ENCODE measurements around the gene TTC36.
A peak's percentile ranks its signal among the peaks of the same experiment; 100 is the strongest.

The TTC36 gene

DNA sequence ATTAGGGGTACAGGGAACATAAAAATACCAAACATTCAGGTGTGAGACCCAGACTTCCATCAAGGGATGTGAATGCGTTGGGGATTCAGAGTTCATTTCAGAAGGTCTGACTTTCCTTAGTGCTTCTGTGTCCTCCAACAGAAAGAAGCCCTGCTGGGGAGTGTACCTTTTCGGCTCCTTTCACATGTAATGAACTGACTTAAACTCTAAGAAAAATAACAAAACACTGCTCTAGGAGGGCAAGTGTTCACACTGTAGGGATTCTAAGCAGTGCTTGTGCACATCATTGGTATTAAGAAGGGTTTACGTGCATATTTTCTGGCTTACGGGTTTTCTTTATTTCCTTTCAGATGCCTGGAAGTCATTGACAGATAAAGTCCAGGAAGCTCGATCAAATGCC, 15.7 kb upstream of the TTC36 start:
- TF ChIP-seq, protein P1, sequence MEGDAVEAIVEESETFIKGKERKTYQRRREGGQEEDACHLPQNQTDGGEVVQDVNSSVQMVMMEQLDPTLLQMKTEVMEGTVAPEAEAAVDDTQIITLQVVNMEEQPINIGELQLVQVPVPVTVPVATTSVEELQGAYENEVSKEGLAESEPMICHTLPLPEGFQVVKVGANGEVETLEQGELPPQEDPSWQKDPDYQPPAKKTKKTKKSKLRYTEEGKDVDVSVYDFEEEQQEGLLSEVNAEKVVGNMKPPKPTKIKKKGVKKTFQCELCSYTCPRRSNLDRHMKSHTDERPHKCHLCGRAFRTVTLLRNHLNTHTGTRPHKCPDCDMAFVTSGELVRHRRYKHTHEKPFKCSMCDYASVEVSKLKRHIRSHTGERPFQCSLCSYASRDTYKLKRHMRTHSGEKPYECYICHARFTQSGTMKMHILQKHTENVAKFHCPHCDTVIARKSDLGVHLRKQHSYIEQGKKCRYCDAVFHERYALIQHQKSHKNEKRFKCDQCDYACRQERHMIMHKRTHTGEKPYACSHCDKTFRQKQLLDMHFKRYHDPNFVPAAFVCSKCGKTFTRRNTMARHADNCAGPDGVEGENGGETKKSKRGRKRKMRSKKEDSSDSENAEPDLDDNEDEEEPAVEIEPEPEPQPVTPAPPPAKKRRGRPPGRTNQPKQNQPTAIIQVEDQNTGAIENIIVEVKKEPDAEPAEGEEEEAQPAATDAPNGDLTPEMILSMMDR (IDR thresholded peaks at IDR 0.05) = no peak
- TF ChIP-seq ZFX (IDR thresholded peaks at IDR 0.05; ENCODE audit: borderline replicate concordance) = no peak
- no peak overlapping the region for H3K27ac ChIP-seq

DNA sequence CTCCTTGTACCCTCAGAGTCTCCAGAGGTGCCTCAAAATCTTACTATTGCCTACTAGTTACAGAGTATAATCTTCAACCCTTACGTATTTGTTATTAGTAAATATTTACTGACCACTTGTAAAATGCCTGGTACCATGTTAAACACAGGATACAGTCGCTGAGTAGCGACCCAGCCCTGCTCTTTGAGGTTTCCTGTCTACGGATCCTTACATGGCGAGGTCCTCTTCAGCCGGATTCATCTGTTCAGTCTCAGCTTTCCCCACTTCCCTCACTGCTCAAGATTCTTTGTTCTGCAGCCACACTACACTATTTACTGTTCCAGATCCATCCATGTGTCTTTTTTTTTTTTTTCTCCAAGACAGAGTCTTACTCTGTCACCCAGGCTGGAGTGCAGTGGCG, 13.2 kb upstream of the TTC36 start:
- H3K27ac ChIP-seq = no peak overlapping the region
- TF ChIP-seq ZFX (IDR thresholded peaks at IDR 0.05; ENCODE audit: borderline replicate concordance) = no peak
- TF ChIP-seq, protein P1 (IDR thresholded peaks at IDR 0.05) = no peak

DNA sequence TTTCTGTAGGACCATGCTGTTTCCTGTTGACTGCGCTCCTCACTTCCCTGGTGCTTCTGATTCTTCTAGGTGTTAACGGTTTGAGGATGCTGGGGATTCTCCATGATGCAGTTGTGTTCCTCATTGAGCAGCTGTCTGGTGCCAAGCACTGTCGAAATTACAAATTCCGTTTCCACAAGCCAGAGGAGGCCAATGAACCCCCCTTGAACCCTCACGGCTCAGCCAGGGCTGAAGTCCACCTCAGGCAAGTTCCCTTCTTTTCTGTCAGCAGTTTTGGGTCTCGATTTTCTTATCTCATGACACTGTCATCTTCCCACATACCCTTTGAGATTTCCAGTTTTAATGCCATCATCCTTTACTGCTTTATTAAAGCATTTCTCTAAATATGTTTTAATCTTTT, 7.7 kb upstream of the TTC36 start:
- H3K27ac ChIP-seq = no peak overlapping the region
- TF ChIP-seq, protein P1 (IDR thresholded peaks at IDR 0.05) = no peak
- no peak for TF ChIP-seq ZFX (IDR thresholded peaks at IDR 0.05; ENCODE audit: borderline replicate concordance)

DNA sequence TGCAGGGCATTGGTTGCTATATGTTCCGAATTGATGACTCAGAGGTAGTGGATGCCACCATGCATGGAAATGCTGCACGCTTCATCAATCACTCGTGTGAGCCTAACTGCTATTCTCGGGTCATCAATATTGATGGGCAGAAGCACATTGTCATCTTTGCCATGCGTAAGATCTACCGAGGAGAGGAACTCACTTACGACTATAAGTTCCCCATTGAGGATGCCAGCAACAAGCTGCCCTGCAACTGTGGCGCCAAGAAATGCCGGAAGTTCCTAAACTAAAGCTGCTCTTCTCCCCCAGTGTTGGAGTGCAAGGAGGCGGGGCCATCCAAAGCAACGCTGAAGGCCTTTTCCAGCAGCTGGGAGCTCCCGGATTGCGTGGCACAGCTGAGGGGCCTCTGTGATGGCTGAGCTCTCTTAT, 5.4 kb upstream of the TTC36 start:
- no peak for TF ChIP-seq ZFX (IDR thresholded peaks at IDR 0.05; ENCODE audit: borderline replicate concordance)
- TF ChIP-seq, protein P1 (IDR thresholded peaks at IDR 0.05) = no peak
- H3K27ac ChIP-seq = no peak overlapping the region

DNA sequence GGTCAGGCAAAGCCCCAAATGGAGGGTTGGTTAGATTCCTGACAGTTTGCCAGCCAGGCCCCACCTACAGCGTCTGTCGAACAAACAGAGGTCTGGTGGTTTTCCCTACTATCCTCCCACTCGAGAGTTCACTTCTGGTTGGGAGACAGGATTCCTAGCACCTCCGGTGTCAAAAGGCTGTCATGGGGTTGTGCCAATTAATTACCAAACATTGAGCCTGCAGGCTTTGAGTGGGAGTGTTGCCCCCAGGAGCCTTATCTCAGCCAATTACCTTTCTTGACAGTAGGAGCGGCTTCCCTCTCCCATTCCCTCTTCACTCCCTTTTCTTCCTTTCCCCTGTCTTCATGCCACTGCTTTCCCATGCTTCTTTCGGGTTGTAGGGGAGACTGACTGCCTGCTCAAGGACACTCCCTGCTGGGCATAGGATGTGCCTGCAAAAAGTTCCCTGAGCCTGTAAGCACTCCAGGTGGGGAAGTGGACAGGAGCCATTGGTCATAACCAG, 4.7 kb upstream of the TTC36 start:
- TF ChIP-seq, protein P1 (IDR thresholded peaks at IDR 0.05) = peak; percentile 64
- no peak for TF ChIP-seq ZFX (IDR thresholded peaks at IDR 0.05; ENCODE audit: borderline replicate concordance)
- H3K27ac ChIP-seq = no peak overlapping the region

DNA sequence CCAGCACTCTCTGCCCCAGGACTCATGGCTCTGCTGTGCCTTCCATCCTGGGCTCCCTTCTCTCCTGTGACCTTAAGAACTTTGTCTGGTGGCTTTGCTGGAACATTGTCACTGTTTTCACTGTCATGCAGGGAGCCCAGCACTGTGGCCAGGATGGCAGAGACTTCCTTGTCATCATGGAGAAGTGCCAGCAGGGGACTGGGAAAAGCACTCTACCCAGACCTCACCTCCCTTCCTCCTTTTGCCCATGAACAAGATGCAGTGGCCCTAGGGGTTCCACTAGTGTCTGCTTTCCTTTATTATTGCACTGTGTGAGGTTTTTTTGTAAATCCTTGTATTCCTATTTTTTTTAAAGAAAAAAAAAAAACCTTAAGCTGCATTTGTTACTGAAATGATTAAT, 2.9 kb upstream of the TTC36 start:
- TF ChIP-seq, protein P1 (IDR thresholded peaks at IDR 0.05) = no peak
- no peak for TF ChIP-seq ZFX (IDR thresholded peaks at IDR 0.05; ENCODE audit: borderline replicate concordance)
- H3K27ac ChIP-seq = no peak overlapping the region

DNA sequence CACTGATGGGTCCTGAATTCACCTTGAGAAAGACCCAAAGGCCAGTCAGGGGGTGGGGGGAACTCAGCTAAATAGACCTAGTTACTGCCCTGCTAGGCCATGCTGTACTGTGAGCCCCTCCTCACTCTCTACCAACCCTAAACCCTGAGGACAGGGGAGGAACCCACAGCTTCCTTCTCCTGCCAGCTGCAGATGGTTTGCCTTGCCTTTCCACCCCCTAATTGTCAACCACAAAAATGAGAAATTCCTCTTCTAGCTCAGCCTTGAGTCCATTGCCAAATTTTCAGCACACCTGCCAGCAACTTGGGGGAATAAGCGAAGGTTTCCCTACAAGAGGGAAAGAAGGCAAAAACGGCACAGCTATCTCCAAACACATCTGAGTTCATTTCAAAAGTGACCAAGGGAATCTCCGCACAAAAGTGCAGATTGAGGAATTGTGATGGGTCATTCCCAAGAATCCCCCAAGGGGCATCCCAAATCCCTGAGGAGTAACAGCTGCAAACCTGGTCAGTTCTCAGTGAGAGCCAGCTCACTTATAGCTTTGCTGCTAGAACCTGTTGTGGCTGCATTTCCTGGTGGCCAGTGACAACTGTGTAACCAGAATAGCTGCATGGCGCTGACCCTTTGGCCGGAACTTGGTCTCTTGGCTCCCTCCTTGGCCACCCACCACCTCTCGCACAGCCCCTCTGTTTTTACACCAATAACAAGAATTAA, 2.4 kb upstream of the TTC36 start:
- no peak overlapping the region for H3K27ac ChIP-seq
- TF ChIP-seq ZFX (IDR thresholded peaks at IDR 0.05; ENCODE audit: borderline replicate concordance) = no peak
- TF ChIP-seq, protein P1 (IDR thresholded peaks at IDR 0.05) = no peak

Measured in 22Rv1 (cell line).